Renal pelvis (tissue), 4 donors: ENCODE results near the gene AIM2. TPM values are rescaled to one million over a fixed set of nuclear protein-coding genes. Genes with fewer than 3 reads are reported as not detected.
"Not testable (repeated sequence)": the region's sequence is repeated elsewhere in the genome, so short reads cannot be mapped to it uniquely, and the experiment has no call there.

Experiments used
- DNase-seq: peaks from one replicate; pipeline ENCODE4 v3.0.0-alpha.2; 2013
- polyA plus RNA-seq, 3 donors: library from polyadenylated mRNA; unstranded; fragments of 120-200 nt; gene quantifications; one replicate each; pipeline ENCODE4 v1.2.1, GENCODE V29; 2013; ENCODE audit not compliant: insufficient read length in 3 of 3

The AIM2 gene
- polyA plus RNA-seq, 3 donors, result 0.11 TPM; not detected in 2

GRCh38 chr1:159081626-159082025, 5.1 kb upstream of the AIM2 start:
- DNase-seq, result no peak

- no peak for DNase-seq
Observed at GRCh38 chr1:159079525-159079924, 3.0 kb upstream of the AIM2 start.

GRCh38 chr1:159077120-159077961, 775 bp upstream of the AIM2 start:
- DNase-seq, result no peak

- DNase-seq, result peak; percentile 62
Observed at GRCh38 chr1:159071970-159072582, 4.5 kb downstream of the AIM2 start.

GRCh38 chr1:159068886-159069285, 7.7 kb downstream of the AIM2 start:
- no peak for DNase-seq

- no peak for DNase-seq
Observed at GRCh38 chr1:159067699-159068621, 8.6 kb downstream of the AIM2 start.

- no peak for DNase-seq
Observed at GRCh38 chr1:159066108-159066507, 10.5 kb downstream of the AIM2 start.

- DNase-seq, result no peak
Observed at GRCh38 chr1:159065106-159065505, 11.5 kb downstream of the AIM2 start.

GRCh38 chr1:159058751-159059150, 17.8 kb downstream of the AIM2 start:
- no peak for DNase-seq

- DNase-seq, result no peak
Observed at GRCh38 chr1:159056069-159056698, 20.4 kb downstream of the AIM2 start.

GRCh38 chr1:159055181-159055641, 21.4 kb downstream of the AIM2 start:
- DNase-seq, result no peak

- no peak for DNase-seq
Observed at GRCh38 chr1:159054427-159054826, 22.1 kb downstream of the AIM2 start.

- no peak for DNase-seq
Observed at GRCh38 chr1:159051436-159051835, 25.1 kb downstream of the AIM2 start.

- not testable (repeated sequence) for DNase-seq
Observed at GRCh38 chr1:159046486-159046885, 30.1 kb downstream of the AIM2 start.

- DNase-seq, result no peak
Observed at GRCh38 chr1:159040893-159041724, 35.5 kb downstream of the AIM2 start.

GRCh38 chr1:159040206-159040605, 36.4 kb downstream of the AIM2 start:
- DNase-seq, result no peak

GRCh38 chr1:159030877-159031447, 45.6 kb downstream of the AIM2 start:
- DNase-seq, result no peak

- no peak for DNase-seq
Observed at GRCh38 chr1:159030311-159030710, 46.3 kb downstream of the AIM2 start.

- not testable (repeated sequence) for DNase-seq
Observed at GRCh38 chr1:159026841-159027240, 49.7 kb downstream of the AIM2 start.

- DNase-seq, result no peak
Observed at GRCh38 chr1:159025043-159025442, 51.5 kb downstream of the AIM2 start.
